GM23248 (cell line): ENCODE measurements around the gene PTPRF. TPM values are rescaled to one million over a fixed set of nuclear protein-coding genes. Genes with fewer than 3 reads are reported as not detected.

Experiments
- DNase-seq: peaks from one replicate; pipeline ENCODE4 v3.0.0-alpha.2; 2015
- H2AFZ ChIP-seq: fragments of 200-600 bp; sonication (generic); 2 replicates; pipeline ENCODE4 v1.6.1; 2016; ENCODE audit warnings: antibody characterized with exemption
- H3F3A ChIP-seq: fragments of 200-600 bp; sonication (generic); 2 replicates; pipeline ENCODE4 v1.6.1; 2016; ENCODE audit warnings: mild to moderate bottlenecking, antibody characterized with exemption, mixed run types; ENCODE audit not compliant: insufficient read depth
- H3K27ac ChIP-seq: fragments of 200-600 bp; sonication (generic); 2 replicates; pipeline ENCODE4 v1.5.1; 2016; ENCODE audit warnings: mild to moderate bottlenecking
- H3K27me3 ChIP-seq: fragments of 200-600 bp; sonication (generic); replicated peaks from 2 replicates; pipeline ENCODE4 v1.6.1; 2016; ENCODE audit warnings: mild to moderate bottlenecking; ENCODE audit not compliant: insufficient read depth
- H3K36me3 ChIP-seq: fragments of 200-600 bp; sonication (generic); 2 replicates; pipeline ENCODE4 v1.6.1; 2016; ENCODE audit warnings: low read depth, mild to moderate bottlenecking
- H3K4me1 ChIP-seq: fragments of 200-600 bp; sonication (generic); 2 replicates; pipeline ENCODE4 v1.6.1; 2016; ENCODE audit warnings: mild to moderate bottlenecking; ENCODE audit not compliant: insufficient read depth
- H3K4me2 ChIP-seq: fragments of 200-600 bp; sonication (generic); one replicate; pipeline ENCODE4 v1.6.1; 2016; ENCODE audit warnings: mild to moderate bottlenecking; ENCODE audit not compliant: unreplicated experiment
- H3K4me3 ChIP-seq: fragments of 200-600 bp; sonication (generic); 2 replicates; pipeline ENCODE4 v1.5.1; 2016; ENCODE audit warnings: mild to moderate bottlenecking
- H3K79me2 ChIP-seq: fragments of 200-600 bp; sonication (generic); 2 replicates; pipeline ENCODE4 v1.6.1; 2016; ENCODE audit warnings: mild to moderate bottlenecking; ENCODE audit not compliant: insufficient read depth
- H3K9ac ChIP-seq: fragments of 200-600 bp; sonication (generic); 2 replicates; pipeline ENCODE4 v1.6.1; 2016; ENCODE audit warnings: mild to moderate bottlenecking
- H3K9me2 ChIP-seq: fragments of 200-600 bp; sonication (generic); 2 replicates; pipeline ENCODE4 v1.6.1; 2016; ENCODE audit warnings: mixed run types, mild to moderate bottlenecking, moderate library complexity; ENCODE audit not compliant: insufficient read depth
- H3K9me3 ChIP-seq: fragments of 200-600 bp; sonication (generic); one replicate; pipeline ENCODE4 v1.6.1; 2017; ENCODE audit warnings: low read depth
- H4K20me1 ChIP-seq: fragments of 200-600 bp; sonication (generic); 2 replicates; pipeline ENCODE4 v1.6.0; 2016; ENCODE audit not compliant: insufficient read depth
- EZH2 ChIP-seq: fragments of 200-600 bp; sonication (generic); IDR thresholded peaks from 2 replicates; pipeline ENCODE4 v1.6.1; 2018; ENCODE audit warnings: antibody characterized with exemption, mild to moderate bottlenecking; ENCODE audit not compliant: insufficient read depth, poor library complexity, severe bottlenecking
- EZH2phosphoT487 ChIP-seq: fragments of 200-600 bp; sonication (generic); IDR thresholded peaks from 2 replicates; pipeline ENCODE4 v1.6.1; 2018; ENCODE audit warnings: antibody characterized with exemption, moderate library complexity, mild to moderate bottlenecking, low read depth; ENCODE audit not compliant: insufficient read depth
- WGBS, 2 experiments: methylation state at CpG; one replicate each; pipeline ENCODE4 v1.1.6; 2015 to 2017; ENCODE audit warnings: low lambda C conversion rate in 2 of 2, low coverage in 1 of 2; ENCODE audit errors: missing lambda C conversion rate in 2 of 2; 5-methylcytosine and 5-hydroxymethylcytosine counted together
- in situ Hi-C: fragments of 300-500 bp; cut with MboI; formaldehyde crosslinking; loops from 2 replicates; pipeline ENCODE4 v1.15.0; 2020
- polyA plus RNA-seq: library from polyadenylated mRNA; unstranded; fragments of >200 nt; fragmentation: Nextera tagmentation; extraction: Ambion mirVana; gene quantifications from 2 replicates; pipeline ENCODE4 v1.2.1, GENCODE V29; 2016
- total RNA-seq: library from RNA; depleted of rRNA; stranded (reverse); fragments of >200 nt; shearing (Covaris generic); gene quantifications from 2 replicates; pipeline ENCODE4 v1.2.3, GENCODE V29; 2014

Gene PTPRF
- total and polyA plus RNA-seq, 2 experiments from 2014 or later, result 14.0 to 15.0 TPM

DNA sequence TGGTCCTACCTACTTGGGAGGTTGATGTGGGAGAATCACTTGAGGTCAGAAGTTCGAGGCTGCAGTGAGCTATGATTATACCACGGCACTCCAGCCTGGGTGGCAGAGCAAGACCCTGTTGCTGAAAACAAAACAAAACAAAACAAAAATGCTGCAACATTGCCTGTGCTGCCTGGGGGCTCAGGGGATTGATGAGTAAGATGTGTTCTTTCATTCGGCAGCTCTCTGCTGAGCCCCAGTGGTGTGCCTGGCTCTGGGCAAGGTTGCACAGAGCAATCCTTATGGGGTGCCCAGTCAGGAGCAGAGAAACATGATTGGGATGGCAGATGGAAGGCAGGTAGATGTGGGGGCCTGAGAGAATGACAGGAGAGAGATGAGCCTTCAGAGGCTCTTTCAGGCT lies 90.7 kb downstream of the PTPRF start:
- H3K9me2 ChIP-seq, result no peaks in the 10 kb centered on the region
- no peak overlapping the region for H3K4me3 ChIP-seq
- WGBS, 2 experiments, result 92 to 96% methylated on average over 3 of the region's 3 CpGs
- no peak overlapping the region for H2AFZ ChIP-seq
- H3K9ac ChIP-seq, result no peak overlapping the region
- TF ChIP-seq EZH2 (no peak), EZH2phosphoT487 (no peak)
- H3K4me2 ChIP-seq, result no peak overlapping the region
- in situ Hi-C loops, result no loop called here
- no peaks in the 10 kb centered on the region for H4K20me1 ChIP-seq
- no peak overlapping the region for H3K27ac ChIP-seq
- no peaks in the 10 kb centered on the region for H3F3A ChIP-seq
- H3K79me2 ChIP-seq, result no peaks in the 10 kb centered on the region
- no peaks in the 10 kb centered on the region for H3K9me3 ChIP-seq
- H3K4me1 ChIP-seq, result no peaks in the 10 kb centered on the region
- no peaks in the 10 kb centered on the region for H3K36me3 ChIP-seq
- DNase-seq, result no peak
- H3K27me3 ChIP-seq, result no peaks in the 10 kb centered on the region

DNA sequence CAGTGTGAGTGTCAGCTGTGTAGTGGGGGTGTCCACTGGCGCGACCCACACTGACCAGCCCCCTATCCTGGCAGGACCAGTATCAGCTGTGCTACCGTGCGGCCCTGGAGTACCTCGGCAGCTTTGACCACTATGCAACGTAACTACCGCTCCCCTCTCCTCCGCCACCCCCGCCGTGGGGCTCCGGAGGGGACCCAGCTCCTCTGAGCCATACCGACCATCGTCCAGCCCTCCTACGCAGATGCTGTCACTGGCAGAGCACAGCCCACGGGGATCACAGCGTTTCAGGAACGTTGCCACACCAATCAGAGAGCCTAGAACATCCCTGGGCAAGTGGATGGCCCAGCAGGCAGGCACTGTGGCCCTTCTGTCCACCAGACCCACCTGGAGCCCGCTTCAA lies 91.2 kb downstream of the PTPRF start:
- Histone ChIP-seq H3K27ac (no peak overlapping the region), H3F3A (no peaks in the 10 kb centered on the region), H3K27me3 (no peaks in the 10 kb centered on the region), H3K9me3 (no peaks in the 10 kb centered on the region), H3K36me3 (no peaks in the 10 kb centered on the region), H3K4me2 (no peak overlapping the region), H2AFZ (no peak overlapping the region), H3K9ac (no peak overlapping the region), H3K4me1 (no peaks in the 10 kb centered on the region), H4K20me1 (no peaks in the 10 kb centered on the region), H3K4me3 (no peak overlapping the region), H3K79me2 (no peaks in the 10 kb centered on the region), H3K9me2 (no peaks in the 10 kb centered on the region)
- in situ Hi-C loops, result no loop called here
- no peak for DNase-seq
- WGBS, 2 experiments, result 91 to 99% methylated on average over 14 to 18 of the region's 18 CpGs
- TF ChIP-seq EZH2, result no peak
- TF ChIP-seq EZH2phosphoT487, result no peak

- Histone ChIP-seq H3K79me2 (no peaks in the 10 kb centered on the region), H3K27me3 (no peaks in the 10 kb centered on the region), H3K4me3 (no peak overlapping the region), H3K9me2 (no peaks in the 10 kb centered on the region), H3K27ac (no peak overlapping the region), H3K36me3 (no peaks in the 10 kb centered on the region), H3K4me1 (no peaks in the 10 kb centered on the region), H4K20me1 (no peaks in the 10 kb centered on the region), H3F3A (no peaks in the 10 kb centered on the region), H3K9me3 (no peaks in the 10 kb centered on the region), H2AFZ (no peak overlapping the region), H3K9ac (no peak overlapping the region), H3K4me2 (no peak overlapping the region)
- TF ChIP-seq EZH2 (no peak), EZH2phosphoT487 (no peak)
- in situ Hi-C loops, result no loop called here
- 77 to 79% methylated on average over 10 of the region's 10 CpGs for WGBS, 2 experiments
- DNase-seq, result peak; percentile 42
Measured at GRCh38 chr1:43622471-43622870, 91.8 kb downstream of the PTPRF start.

DNA sequence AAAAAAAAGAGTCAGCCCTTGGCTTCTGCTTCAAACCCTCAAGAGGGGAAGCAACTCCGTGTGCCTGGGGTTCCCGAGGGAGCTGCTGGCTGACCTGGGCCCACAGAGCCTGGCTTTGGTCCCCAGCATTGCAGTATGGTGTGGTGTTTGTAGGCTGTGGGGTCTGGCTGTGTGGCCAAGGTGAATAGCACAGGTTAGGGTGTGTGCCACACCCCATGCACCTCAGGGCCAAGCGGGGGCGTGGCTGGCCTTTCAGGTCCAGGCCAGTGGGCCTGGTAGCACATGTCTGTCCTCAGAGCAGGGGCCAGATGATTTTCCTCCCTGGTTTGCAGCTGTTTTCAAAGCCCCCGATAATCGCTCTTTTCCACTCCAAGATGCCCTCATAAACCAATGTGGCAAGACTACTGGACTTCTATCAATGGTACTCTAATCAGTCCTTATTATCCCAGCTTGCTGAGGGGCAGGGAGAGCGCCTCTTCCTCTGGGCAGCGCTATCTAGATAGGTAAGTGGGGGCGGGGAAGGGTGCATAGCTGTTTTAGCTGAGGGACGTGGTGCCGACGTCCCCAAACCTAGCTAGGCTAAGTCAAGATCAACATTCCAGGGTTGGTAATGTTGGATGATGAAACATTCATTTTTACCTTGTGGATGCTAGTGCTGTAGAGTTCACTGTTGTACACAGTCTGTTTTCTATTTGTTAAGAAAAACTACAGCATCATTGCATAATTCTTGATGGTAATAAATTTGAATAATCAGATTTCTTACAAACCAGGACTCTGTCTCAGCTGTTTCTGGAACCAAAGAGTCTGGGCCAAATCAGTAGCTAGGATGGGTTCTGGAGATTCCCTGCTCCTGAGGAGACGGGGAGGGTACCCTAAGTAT lies 92.5 kb downstream of the PTPRF start:
- no peaks in the 10 kb centered on the region for H3K4me1 ChIP-seq
- no peak overlapping the region for H3K4me2 ChIP-seq
- no peak overlapping the region for H2AFZ ChIP-seq
- no peak overlapping the region for H3K27ac ChIP-seq
- H3K9me2 ChIP-seq, result no peaks in the 10 kb centered on the region
- H3K27me3 ChIP-seq, result no peaks in the 10 kb centered on the region
- no peaks in the 10 kb centered on the region for H3K9me3 ChIP-seq
- H4K20me1 ChIP-seq, result no peaks in the 10 kb centered on the region
- H3K36me3 ChIP-seq, result no peaks in the 10 kb centered on the region
- no peak for TF ChIP-seq EZH2
- TF ChIP-seq EZH2phosphoT487, result no peak
- no peaks in the 10 kb centered on the region for H3F3A ChIP-seq
- no peak for DNase-seq
- 90 to 94% methylated on average over 13 of the region's 13 CpGs for WGBS, 2 experiments
- in situ Hi-C loops, result no loop called here
- no peaks in the 10 kb centered on the region for H3K79me2 ChIP-seq
- H3K9ac ChIP-seq, result no peak overlapping the region
- H3K4me3 ChIP-seq, result no peak overlapping the region
